Fibroblast of lung (primary cell): ENCODE data around the gene LATS2. TPM values are rescaled to one million over a fixed set of nuclear protein-coding genes. Genes with fewer than 3 reads are reported as not detected.
"Not testable (repeated sequence)": the region's sequence is repeated elsewhere in the genome, so short reads cannot be mapped to it uniquely, and the experiment has no call there.

Source experiments
- DNase-seq, 2 donors: peaks; one replicate each; pipeline versions ENCODE4 v3.0.0 to v3.0.0-alpha.2; 2010; ENCODE audit warnings: low read depth in 2 of 2
- H2AFZ ChIP-seq: 2 replicates; pipeline ENCODE4 v1.5.1; 2012; ENCODE audit warnings: low read length, control low read depth, inconsistent platforms
- H3K27ac ChIP-seq: 2 replicates; pipeline ENCODE4 v1.5.1; 2011; ENCODE audit warnings: low read length, control low read depth; ENCODE audit not compliant: insufficient read depth
- H3K27me3 ChIP-seq: 2 replicates; pipeline ENCODE4 v1.5.1; 2011; ENCODE audit warnings: mild to moderate bottlenecking, low read length; ENCODE audit not compliant: control insufficient read depth, insufficient read depth
- H3K36me3 ChIP-seq: 2 replicates; pipeline ENCODE4 v1.5.1; 2011; ENCODE audit warnings: low read length; ENCODE audit not compliant: control insufficient read depth, insufficient read depth
- H3K4me1 ChIP-seq: 2 replicates; pipeline ENCODE4 v1.5.1; 2011; ENCODE audit warnings: low read length; ENCODE audit not compliant: control insufficient read depth, insufficient read depth; ENCODE audit errors: extremely low read depth
- H3K4me2 ChIP-seq: 2 replicates; pipeline ENCODE4 v1.5.1; 2011; ENCODE audit warnings: low read length, control low read depth; ENCODE audit not compliant: insufficient read depth; ENCODE audit errors: extremely low read depth
- H3K4me3 ChIP-seq, 4 experiments: fragments of 200-600 bp in 1 of 4; sonication (generic) in 1 of 4; replicated peaks in 1 of 4; 2 replicates each; pipeline ENCODE4 v1.5.1; 2011 to 2016; ENCODE audit warnings: low read length in 4 of 4, low read depth in 3 of 4, mild to moderate bottlenecking in 3 of 4, control low read depth in 2 of 4, inconsistent platforms in 1 of 4, mixed read lengths in 1 of 4; ENCODE audit not compliant: insufficient read depth in 1 of 4; ENCODE audit errors: control extremely low read depth in 1 of 4
- H3K79me2 ChIP-seq: 2 replicates; pipeline ENCODE4 v1.5.1; 2012; ENCODE audit warnings: mild to moderate bottlenecking, low read length, inconsistent platforms; ENCODE audit not compliant: control insufficient read depth, insufficient read depth
- H3K9ac ChIP-seq: 2 replicates; pipeline ENCODE4 v1.5.1; 2011; ENCODE audit warnings: mild to moderate bottlenecking, low read length, control low read depth; ENCODE audit not compliant: insufficient read depth
- H3K9me3 ChIP-seq: 2 replicates; pipeline ENCODE4 v1.5.1; 2012; ENCODE audit warnings: low read depth, low read length; ENCODE audit not compliant: control insufficient read depth, insufficient read depth
- H4K20me1 ChIP-seq: 2 replicates; pipeline ENCODE4 v1.5.1; 2011; ENCODE audit warnings: low read length; ENCODE audit not compliant: control insufficient read depth, insufficient read depth; ENCODE audit errors: extremely low read depth
- EZH2 ChIP-seq: IDR thresholded peaks from 2 replicates; pipeline ENCODE4 v1.5.1; 2012; ENCODE audit warnings: low read length, control low read depth, mild to moderate bottlenecking; ENCODE audit errors: missing control alignments
- polyA plus RNA-seq, 2 donors: library from polyadenylated mRNA; depleted of rRNA in 1 of 2; stranded (reverse) in 1 of 2; unstranded in 1 of 2; fragments of >200 nt; gene quantifications; 2 replicates each; pipeline ENCODE4 v1.2.1, GENCODE V29; 2011 to 2012; ENCODE audit warnings: missing spikeins in 1 of 2
- total RNA-seq: library from RNA; depleted of rRNA; stranded (reverse); fragments of >200 nt; gene quantifications from 2 replicates; pipeline ENCODE4 v1.2.1, GENCODE V29; 2014
- TF ChIP-seq, protein P1 (sequence below), 2 donors: IDR thresholded peaks in 1 of 2; conservative IDR thresholded peaks in 1 of 2; 1 replicate in 1 of 2; 2 replicates in 1 of 2; pipeline ENCODE4 v1.5.1; 2011 to 2012; ENCODE audit warnings: low read length in 2 of 2, control low read depth in 1 of 2, inconsistent platforms in 1 of 2, low read depth in 1 of 2, mild to moderate bottlenecking in 1 of 2

The LATS2 gene
- total and polyA plus RNA-seq, 2 donors (not counting 1 experiment from before 2014, with no cell fraction given), result 16.2 to 32.0 TPM

DNA sequence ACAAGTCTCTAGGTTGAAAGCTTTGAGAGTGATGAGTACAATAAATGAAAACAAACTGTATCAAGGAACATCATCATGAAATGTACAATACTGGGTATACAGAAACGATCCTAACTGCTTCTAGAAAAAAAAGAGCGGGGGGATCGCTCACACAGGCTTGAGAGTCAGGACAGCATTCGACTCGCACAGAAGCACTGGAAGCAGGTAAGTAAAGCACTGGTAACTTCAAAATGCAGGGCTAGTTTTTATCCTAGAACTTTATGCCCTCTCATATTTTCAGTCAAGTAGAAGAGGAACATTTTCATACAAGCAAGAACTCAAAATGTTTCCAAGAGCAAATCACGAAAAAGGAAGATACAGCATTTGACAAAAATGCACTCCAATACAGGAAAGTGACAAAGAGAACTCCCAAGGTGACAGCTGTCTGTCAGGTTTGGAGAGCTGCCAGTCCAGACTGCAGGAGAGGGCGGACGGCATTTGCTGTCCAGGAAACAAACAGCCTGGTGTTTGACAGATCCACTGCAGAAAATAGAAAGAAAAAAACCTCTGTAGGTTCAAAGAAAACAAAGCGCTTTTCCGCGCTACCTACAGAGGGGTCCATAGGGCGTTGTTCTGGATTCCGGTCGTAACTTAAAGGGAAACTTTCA lies 100.6 kb downstream of the LATS2 start:
- Histone ChIP-seq H3K79me2 (no peaks in the 10 kb centered on the region), H3K4me2 (peak overlapping the region; percentile 62), H3K9me3 (no peaks in the 10 kb centered on the region), H2AFZ (no peak overlapping the region), H3K27me3 (no peaks in the 10 kb centered on the region), H4K20me1 (no peaks in the 10 kb centered on the region), H3K27ac (no peak overlapping the region), H3K4me3 (peak overlapping the region in 2 of 4 experiments; percentile 12 to 19), H3K36me3 (no peaks in the 10 kb centered on the region), H3K4me1 (no peaks in the 10 kb centered on the region), H3K9ac (no peak overlapping the region)
- TF ChIP-seq EZH2, result no peak
- TF ChIP-seq, protein P1, sequence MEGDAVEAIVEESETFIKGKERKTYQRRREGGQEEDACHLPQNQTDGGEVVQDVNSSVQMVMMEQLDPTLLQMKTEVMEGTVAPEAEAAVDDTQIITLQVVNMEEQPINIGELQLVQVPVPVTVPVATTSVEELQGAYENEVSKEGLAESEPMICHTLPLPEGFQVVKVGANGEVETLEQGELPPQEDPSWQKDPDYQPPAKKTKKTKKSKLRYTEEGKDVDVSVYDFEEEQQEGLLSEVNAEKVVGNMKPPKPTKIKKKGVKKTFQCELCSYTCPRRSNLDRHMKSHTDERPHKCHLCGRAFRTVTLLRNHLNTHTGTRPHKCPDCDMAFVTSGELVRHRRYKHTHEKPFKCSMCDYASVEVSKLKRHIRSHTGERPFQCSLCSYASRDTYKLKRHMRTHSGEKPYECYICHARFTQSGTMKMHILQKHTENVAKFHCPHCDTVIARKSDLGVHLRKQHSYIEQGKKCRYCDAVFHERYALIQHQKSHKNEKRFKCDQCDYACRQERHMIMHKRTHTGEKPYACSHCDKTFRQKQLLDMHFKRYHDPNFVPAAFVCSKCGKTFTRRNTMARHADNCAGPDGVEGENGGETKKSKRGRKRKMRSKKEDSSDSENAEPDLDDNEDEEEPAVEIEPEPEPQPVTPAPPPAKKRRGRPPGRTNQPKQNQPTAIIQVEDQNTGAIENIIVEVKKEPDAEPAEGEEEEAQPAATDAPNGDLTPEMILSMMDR (conservative IDR thresholded peaks at IDR 0.05 in 1 of 2, IDR thresholded peaks at IDR 0.05 in 1 of 2; ENCODE audit: low read depth in 1 of 2, low read length in 2 of 2), result no peak
- DNase-seq, result no peak

DNA sequence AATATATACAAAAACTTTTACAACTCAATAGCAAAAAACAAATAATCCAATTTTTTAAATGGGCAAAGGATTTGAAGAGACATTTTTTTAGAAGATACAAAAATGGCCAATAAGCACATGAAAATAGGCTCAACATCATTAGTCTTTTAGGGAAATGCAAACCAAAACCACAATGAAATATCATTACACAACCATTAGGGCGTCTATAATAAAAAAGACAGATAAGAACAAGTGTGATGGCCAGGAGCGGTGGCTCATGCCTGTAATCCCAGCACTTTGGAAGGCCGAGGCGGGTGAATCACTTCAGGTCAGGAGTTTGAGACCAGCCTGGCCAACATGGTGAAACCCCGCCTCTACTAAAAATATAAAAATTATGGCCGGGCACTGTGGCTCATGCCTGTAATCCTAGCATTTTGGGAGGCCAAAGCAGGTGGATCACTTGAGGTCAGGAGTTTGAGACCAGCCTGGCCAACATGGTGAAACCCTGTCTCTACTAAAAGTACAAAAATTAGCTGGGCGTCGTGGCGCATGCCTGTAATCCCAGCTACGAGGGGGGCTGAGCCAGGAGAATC lies 104.3 kb downstream of the LATS2 start:
- not testable (repeated sequence) for H3K9ac ChIP-seq
- peak in 1 of 2 donors; percentile 65 for DNase-seq

DNA sequence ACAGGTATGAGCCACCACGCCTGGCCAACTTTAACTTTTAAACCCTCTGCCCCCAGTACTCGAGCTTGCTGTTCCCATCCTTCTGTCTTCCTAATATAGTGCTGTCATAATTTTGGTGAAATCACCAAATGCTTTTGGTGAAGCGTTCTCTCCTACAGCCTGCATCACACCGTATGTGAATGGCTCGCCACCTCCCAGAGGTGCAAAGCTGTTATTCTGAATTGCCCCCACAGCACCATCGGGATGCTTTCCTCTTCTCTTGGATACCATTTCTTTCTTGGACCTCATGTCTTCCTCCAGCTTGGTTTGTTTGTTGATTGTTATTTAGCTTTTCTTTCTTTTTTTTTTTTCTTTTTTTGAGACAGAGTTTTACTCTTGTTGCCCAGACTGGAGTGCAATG lies 105.9 kb downstream of the LATS2 start:
- Histone ChIP-seq H3K9me3 (no peaks in the 10 kb centered on the region), H2AFZ (no peak overlapping the region), H4K20me1 (no peaks in the 10 kb centered on the region), H3K4me1 (no peaks in the 10 kb centered on the region), H3K36me3 (no peaks in the 10 kb centered on the region), H3K27ac (no peak overlapping the region), H3K9ac (no peak overlapping the region), H3K4me2 (no peak overlapping the region), H3K4me3 (no peak overlapping the region), H3K27me3 (peaks cover 4% of the 10 kb centered on the region), H3K79me2 (no peaks in the 10 kb centered on the region)
- DNase-seq, result no peak
- TF ChIP-seq EZH2, result no peak

More for the DNA sequence above, 104.3 kb downstream of the LATS2 start:
- not testable (repeated sequence) for H3K27ac ChIP-seq, H2AFZ ChIP-seq, H4K20me1 ChIP-seq, H3K36me3 ChIP-seq, H3K27me3 ChIP-seq, H3K4me1 ChIP-seq, H3K79me2 ChIP-seq, H3K4me2 ChIP-seq, H3K9me3 ChIP-seq, H3K4me3 ChIP-seq

DNA sequence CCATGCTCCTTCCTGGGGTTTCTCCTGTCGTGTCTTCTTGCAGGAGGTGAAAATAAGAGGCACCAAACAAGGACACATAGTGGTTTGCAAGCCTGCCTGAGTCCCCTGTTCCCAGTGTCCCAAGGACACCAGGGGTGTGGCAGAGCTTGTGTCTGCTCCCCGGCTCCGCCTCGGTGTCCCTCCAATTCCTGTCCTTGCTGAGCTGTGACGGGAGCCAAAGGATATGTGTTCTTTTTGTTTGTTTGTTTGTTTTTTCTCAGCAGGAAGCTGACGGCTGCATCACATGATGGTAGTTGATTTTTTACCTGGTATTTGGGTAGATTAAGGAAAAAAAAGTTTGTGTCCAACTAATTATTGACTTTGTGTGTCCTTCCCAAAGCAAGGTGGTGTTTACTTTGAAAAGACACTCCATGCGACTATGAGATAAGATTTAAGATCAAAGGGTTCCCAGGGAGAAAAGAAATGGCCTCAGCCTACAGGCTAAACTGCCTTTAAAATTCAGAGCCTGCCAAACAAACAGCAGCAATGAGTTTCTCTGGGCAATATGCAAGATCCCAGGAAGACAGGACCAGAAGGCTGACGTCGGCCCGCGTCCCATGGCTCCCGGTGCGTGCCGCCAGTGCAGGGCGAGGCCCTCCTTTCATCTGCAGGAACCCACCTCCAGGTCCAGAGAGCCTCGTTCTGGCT lies 108.0 kb downstream of the LATS2 start:
- Histone ChIP-seq H3K9ac (no peak overlapping the region), H3K9me3 (no peaks in the 10 kb centered on the region), H3K4me2 (no peak overlapping the region), H3K27me3 (peaks cover 4% of the 10 kb centered on the region), H3K4me3 (no peak overlapping the region), H3K36me3 (no peaks in the 10 kb centered on the region), H2AFZ (no peak overlapping the region), H4K20me1 (no peaks in the 10 kb centered on the region), H3K4me1 (no peaks in the 10 kb centered on the region), H3K27ac (no peak overlapping the region), H3K79me2 (no peaks in the 10 kb centered on the region)
- no peak for DNase-seq
- TF ChIP-seq, protein P1 (conservative IDR thresholded peaks at IDR 0.05 in 1 of 2, IDR thresholded peaks at IDR 0.05 in 1 of 2; ENCODE audit: low read depth in 1 of 2, low read length in 2 of 2), result no peak
- no peak for TF ChIP-seq EZH2
